Kidney (tissue), 14 donors: ENCODE data around the gene SPIB. TPM values are rescaled to one million over a fixed set of nuclear protein-coding genes. Genes with fewer than 3 reads are reported as not detected.

ENCODE experiments used
- DNase-seq, 5 donors: peaks; one replicate each; pipeline ENCODE4 v3.0.0-alpha.2; 2013 to 2020
- FAIRE-seq: peaks from 2 replicates; lab custom pipeline; 2012; peaks lifted over from hg19 to GRCh38; lab: Jason Lieb, UNC
- H3K27ac ChIP-seq, 2 donors: one replicate each; pipeline ENCODE4 v1.7.0; 2013; ENCODE audit warnings: low read depth in 2 of 2, low read length in 2 of 2, inconsistent platforms in 1 of 2
- H3K27me3 ChIP-seq: one replicate; pipeline ENCODE4 v1.7.1; 2013; ENCODE audit warnings: low read length, inconsistent platforms; ENCODE audit not compliant: control insufficient read depth, insufficient read depth
- H3K36me3 ChIP-seq, 3 donors: one replicate each; pipeline versions ENCODE4 v1.7.0 to v1.7.1; 2013; ENCODE audit warnings: low read length in 3 of 3, control low read depth in 1 of 3, inconsistent platforms in 1 of 3; ENCODE audit not compliant: insufficient read depth in 3 of 3, control insufficient read depth in 2 of 3
- H3K4me1 ChIP-seq, 3 donors: one replicate each; pipeline versions ENCODE4 v1.7.0 to v1.7.1; 2013; ENCODE audit warnings: low read length in 3 of 3, inconsistent platforms in 1 of 3, low read depth in 1 of 3; ENCODE audit not compliant: control insufficient read depth in 2 of 3, insufficient read depth in 2 of 3
- H3K4me3 ChIP-seq, 3 donors: one replicate each; pipeline versions ENCODE4 v1.7.0 to v1.8.1; 2013; ENCODE audit warnings: low read length in 3 of 3, control low read depth in 1 of 3, inconsistent platforms in 1 of 3
- H3K9ac ChIP-seq, 3 donors: one replicate each; pipeline versions ENCODE4 v1.7.0 to v1.7.1; 2013; ENCODE audit warnings: low read length in 3 of 3, control low read depth in 1 of 3, inconsistent platforms in 1 of 3
- H3K9me3 ChIP-seq, 3 donors: one replicate each; pipeline versions ENCODE4 v1.7.0 to v1.7.1; 2013; ENCODE audit warnings: low read length in 3 of 3, control low read depth in 1 of 3, inconsistent platforms in 1 of 3; ENCODE audit not compliant: control insufficient read depth in 2 of 3, insufficient read depth in 1 of 3
- CTCF ChIP-seq: IDR thresholded peaks from 3 replicates; pipeline ENCODE4 v1.5.1; 2012; ENCODE audit warnings: mild to moderate bottlenecking, moderate library complexity, borderline replicate concordance; ENCODE audit not compliant: insufficient read depth; ENCODE audit errors: extremely low read depth
- intact Hi-C: fragments of 100-400 bp; cut with DNase I; formaldehyde crosslinking; loops from one replicate; pipeline ENCODE4 v1.11.1; 2022
- polyA plus RNA-seq: library from polyadenylated mRNA; stranded (reverse); fragments of 350-450 nt; fragmentation: Illumina TruSeq; extraction: RNeasy Lipid Tissue Mini Kit (QIAGEN cat#74804); gene quantifications from one replicate; pipeline ENCODE4 v1.2.3, GENCODE V29; 2014; ENCODE audit warnings: low read depth, low replicate concordance; ENCODE audit not compliant: insufficient read depth
- total RNA-seq: library from RNA; stranded (reverse); fragmentation: NEBNext Ultra II Directional; extraction: Animal tissue kit (Norgen Biotek cat#: 25700); gene quantifications from one replicate; pipeline ENCODE4 v1.2.1, GENCODE V29; 2021
- donor health status: control.
- donor health status: control.
- donor health status: control.
- donor health status: control.
- donor health status: control.
- donor health status: DM: yes; HTN: yes; CAD: no.
- donor health status: Normal renal cell carcinoma (clear cell type).

SPIB gene
- total and polyA plus RNA-seq, 2 donors from 2014 or later = 1.1 TPM; not detected in 1

GRCh38 chr19:50462970-50463369 lies 44.2 kb downstream of the SPIB start:
- FAIRE-seq = no peak

GRCh38 chr19:50464348-50464747 lies 45.6 kb downstream of the SPIB start:
- DNase-seq = peak in 1 of 5 donors; percentile 51
- Histone ChIP-seq H3K4me1 (peaks cover 0 to 2% (median 0%) of the 10 kb centered on the region in 3 donors), H3K9me3 (no peaks in the 10 kb centered on the region), H3K27me3 (no peaks in the 10 kb centered on the region), H3K36me3 (no peaks in the 10 kb centered on the region), H3K4me3 (no peak overlapping the region), H3K9ac (no peak overlapping the region), H3K27ac (no peak overlapping the region)
- FAIRE-seq = no peak
- TF ChIP-seq CTCF = no peak
- intact Hi-C loops = loop anchor here (10.0 kb wide), 1 partner anchor 100 kb away; the partner anchor contains the start of gene NAPSA

More at GRCh38 chr19:50462970-50463369, 44.2 kb downstream of the SPIB start:
- peaks cover 0 to 2% (median 0%) of the 10 kb centered on the region in 3 donors for H3K4me1 ChIP-seq
- H3K27ac ChIP-seq = no peak overlapping the region
- H3K9me3 ChIP-seq = no peaks in the 10 kb centered on the region
- no peaks in the 10 kb centered on the region for H3K27me3 ChIP-seq
- TF ChIP-seq CTCF = no peak
- no peaks in the 10 kb centered on the region for H3K36me3 ChIP-seq
- no peak overlapping the region for H3K4me3 ChIP-seq
- DNase-seq = peak in 1 of 5 donors; percentile 4
- no peak overlapping the region for H3K9ac ChIP-seq
- intact Hi-C loops = loop anchor here (10.0 kb wide), 1 partner anchor 98 kb away; the partner anchor contains the start of gene NAPSA

- Histone ChIP-seq H3K36me3 (no peaks in the 10 kb centered on the region), H3K9me3 (no peaks in the 10 kb centered on the region), H3K27me3 (no peaks in the 10 kb centered on the region), H3K9ac (no peak overlapping the region), H3K27ac (no peak overlapping the region), H3K4me3 (no peak overlapping the region), H3K4me1 (peaks cover 0 to 2% (median 0%) of the 10 kb centered on the region in 3 donors)
- intact Hi-C loops = loop anchor here (10.0 kb wide), 1 partner anchor 100 kb away; the partner anchor contains the start of gene NAPSA
- TF ChIP-seq CTCF = no peak
- FAIRE-seq (no peak), DNase-seq (peak in 1 of 5 donors; percentile 57)
Measured at GRCh38 chr19:50465000-50465399, 46.3 kb downstream of the SPIB start.
